Activated T-cell treated with anti-CD3 and anti-CD28 coated beads for 24 hours (primary cell): ENCODE data around the gene CACNA1S.

ENCODE experiments used
- DNase-seq: peaks from one replicate; pipeline ENCODE4 v3.0.0-alpha.2; 2020; ENCODE audit warnings: low read depth

CACNA1S gene

DNA sequence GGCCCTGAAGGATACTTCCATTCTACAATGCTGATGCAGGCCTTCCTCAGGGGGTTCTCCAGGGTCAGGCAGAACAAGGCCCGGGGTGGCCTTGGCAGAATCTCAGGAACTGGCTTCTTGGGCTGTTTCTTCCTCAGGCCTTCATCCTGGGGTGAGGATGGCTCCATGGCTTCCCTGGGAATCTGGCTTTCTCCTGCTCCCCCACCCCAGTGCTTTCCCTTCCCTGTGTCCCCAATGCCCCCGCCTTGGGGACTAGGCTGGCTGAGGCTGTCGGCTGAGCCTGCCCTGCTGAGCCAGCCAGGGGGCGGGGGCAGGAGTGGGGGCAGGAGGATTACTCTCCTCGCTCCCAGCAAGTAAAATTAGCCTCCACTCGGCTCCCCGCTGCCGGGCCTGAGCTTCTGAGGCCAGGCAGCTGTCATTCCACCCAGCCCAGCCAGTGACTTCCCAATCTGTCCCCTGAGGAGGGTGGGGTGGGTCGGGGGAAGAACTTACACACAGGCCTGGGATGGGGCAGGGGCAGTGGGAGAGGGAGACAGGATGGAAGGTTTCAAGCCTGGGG is at the start of gene CACNA1S:
TSS of gene CACNA1S (minus strand) at position 254 of the 559 bp plus-strand sequence. CDS start at position 167, 87 bp downstream.
- no peak for DNase-seq

DNA sequence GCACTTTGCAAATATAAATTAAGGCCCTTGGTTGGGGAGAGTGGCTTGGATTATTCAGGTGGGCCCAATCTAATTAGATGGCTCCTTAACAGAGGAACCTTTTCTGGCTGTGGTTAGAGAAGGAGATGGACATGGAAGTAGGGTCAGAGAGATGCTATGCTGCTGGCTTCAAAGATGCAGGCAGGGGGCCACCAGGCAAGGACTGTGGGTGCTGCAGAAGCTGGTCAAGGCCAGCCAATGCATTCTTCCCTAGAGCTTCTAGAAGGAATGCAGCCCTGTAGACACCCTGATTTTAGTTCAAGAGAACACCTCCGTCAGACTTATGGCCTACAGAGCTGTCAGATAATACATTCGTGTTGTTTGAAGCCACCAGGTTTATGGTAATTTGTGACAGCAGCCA is 45.7 kb upstream of the CACNA1S start:
- DNase-seq = no peak

GRCh38 chr1:201156819-201157218 is 44.6 kb upstream of the CACNA1S start:
- DNase-seq = no peak

GRCh38 chr1:201156346-201156745 is 44.1 kb upstream of the CACNA1S start:
- DNase-seq = no peak

- no peak for DNase-seq
These were observed 43.1 kb upstream of the CACNA1S start for GRCh38 chr1:201155354-201155753.

DNA sequence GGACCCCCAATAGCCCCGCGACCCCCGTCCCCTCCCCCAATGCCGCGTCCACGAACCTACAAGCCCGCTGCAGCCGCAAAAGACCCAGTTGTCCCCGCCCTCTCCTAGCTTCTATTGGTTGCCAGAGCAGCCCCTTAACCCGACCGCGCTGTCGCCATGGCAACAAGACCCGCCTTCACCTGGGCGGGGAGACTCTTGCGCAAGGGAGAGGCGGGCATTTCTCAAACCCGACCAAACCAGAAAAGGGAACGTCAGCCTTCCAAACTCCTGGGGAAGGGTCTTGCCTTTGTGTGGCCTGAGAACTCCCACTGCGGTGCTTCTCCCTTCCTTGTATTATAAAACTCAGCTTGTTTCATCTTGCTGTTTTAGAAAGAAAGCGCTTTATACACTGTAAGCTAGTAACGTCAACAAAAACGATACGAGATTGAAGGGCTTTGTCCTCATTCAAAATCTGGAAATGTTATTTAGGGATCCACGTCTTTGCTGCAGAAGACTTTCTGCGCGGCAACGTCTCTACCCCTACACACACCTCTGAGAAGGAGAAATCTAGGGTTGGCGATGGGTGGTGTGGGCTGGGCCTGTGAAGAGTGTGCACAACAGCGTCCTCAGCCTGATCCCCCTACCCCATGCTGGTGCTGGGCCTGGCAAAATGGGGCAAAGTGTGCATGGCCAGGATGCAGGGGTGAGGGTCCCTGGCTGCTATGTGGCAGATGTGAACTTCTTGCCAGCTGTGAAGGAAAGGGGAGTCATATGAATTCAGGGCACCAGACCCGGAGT is 42.4 kb upstream of the CACNA1S start, which contains the start of gene TMEM9:
TSS of gene TMEM9 (minus strand) at position 86 of the 777 bp plus-strand sequence. CDS start 551 bp downstream, outside the sequence.
- peak; percentile 97 for DNase-seq

- no peak for DNase-seq
These were observed 41.5 kb upstream of the CACNA1S start for GRCh38 chr1:201153474-201154388.

- DNase-seq = no peak
These were observed 37.2 kb upstream of the CACNA1S start for GRCh38 chr1:201149400-201149799.

DNA sequence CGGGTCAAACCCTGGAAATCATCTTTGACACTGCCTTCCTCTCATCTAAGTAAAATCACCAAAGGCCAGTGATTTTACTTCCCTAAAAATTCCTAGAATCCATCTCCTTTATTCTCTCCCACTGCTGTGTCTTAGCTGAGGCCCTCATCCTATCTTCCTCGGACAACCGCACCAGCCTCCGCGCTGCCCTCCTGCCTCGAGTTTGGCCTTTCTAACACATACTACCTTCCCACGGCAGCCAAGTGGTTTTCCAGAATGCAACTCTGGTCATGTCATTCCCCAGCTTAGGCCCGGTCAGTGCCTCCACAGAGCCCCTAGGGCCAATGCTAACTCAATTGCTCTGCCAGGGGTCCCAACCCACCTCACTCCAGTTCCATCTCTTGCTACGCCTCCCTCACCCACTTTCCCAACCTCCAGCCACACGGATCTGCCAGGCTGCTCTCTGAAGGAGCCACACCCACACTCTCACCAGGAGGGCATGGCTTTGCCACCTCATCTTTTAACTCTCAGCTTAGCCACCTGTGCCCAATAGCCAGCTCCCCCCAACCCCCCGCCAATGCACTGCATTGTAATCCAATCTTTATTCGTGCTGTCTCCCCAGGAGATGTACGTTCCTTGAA is 35.3 kb upstream of the CACNA1S start:
- no peak for DNase-seq

GRCh38 chr1:201146626-201147390 is 34.6 kb upstream of the CACNA1S start:
- no peak for DNase-seq

GRCh38 chr1:201145816-201146215 is 33.6 kb upstream of the CACNA1S start:
- no peak for DNase-seq

DNA sequence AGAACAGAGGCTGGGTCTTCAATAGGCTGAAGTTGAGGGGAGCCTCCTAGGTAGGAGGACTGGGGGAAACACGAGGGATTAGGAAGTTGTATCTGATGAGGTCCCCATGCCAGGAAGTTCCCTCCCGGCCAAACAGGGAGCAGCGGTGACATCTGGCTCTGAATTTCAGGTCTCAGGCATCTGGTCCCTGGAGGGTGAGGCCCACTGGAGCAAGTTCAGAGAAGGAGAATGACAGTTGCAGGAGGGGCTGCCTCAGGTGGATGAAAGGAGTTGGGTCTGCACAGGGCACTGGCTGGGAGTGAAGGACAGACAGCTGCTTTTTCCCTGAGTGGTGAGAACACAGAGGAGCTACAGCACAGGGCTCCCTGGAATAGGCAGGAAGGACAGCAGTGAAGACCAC is 32.9 kb upstream of the CACNA1S start:
- no peak for DNase-seq

DNA sequence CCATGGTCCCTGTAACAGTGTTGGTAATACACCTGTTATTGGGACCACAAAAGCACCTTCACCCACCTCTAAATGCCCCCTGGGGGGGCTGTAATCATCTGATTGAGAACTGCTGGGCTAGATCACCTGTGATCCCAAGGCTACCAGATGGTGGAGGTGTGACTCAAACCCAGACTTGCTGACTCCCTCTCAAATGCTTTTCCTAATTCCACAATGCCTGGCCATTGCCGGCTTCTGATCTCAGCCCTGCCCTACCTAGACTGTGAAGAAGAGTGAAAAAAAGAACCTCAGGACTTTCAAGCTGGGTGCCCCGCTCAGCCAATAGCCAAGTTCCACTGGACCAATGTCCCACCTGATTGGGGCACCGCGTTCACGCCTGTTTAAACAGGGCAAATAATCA is 32.5 kb upstream of the CACNA1S start:
- DNase-seq = no peak

GRCh38 chr1:201143726-201144635 is 31.8 kb upstream of the CACNA1S start:
- no peak for DNase-seq

DNA sequence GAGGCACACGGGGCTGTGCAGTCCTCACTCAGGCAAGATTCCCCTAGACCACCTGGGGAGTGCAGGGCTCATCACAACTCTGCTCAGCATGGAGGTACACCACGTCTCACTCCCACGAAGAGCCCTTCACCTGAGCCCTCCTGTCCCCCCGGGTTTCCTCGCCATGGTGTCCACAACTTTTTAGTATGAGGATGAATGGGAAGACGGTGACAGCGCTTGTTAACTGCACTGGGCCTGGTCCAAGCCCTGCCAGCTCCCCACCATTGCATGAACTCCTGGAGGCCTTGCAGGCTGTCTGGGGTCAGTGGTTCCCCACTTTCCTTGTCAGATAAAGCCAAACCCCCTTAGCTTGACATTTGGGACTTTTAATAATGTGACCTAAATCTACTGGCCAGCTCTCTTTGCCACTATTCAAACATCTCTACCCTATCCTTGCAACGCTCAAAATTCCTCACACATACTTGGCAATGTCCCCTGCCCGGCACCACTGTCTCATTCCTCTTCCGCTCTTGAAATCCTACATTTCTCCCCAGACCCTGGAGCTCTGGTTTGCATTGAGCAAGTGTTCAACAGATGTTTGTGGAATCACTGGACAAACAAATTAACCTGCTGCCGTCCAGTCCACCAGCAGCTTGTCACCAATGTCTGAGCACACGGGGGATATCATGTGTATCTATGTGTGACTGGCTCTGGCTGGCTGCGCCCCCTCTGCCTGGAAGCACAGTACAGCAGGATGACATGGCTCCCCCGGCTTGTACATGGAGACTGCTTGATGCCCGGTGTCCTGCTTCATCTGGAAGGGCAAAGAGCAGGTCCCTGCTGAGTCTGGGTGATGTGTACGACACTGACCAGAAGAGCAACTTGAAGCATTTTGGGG is 30.9 kb upstream of the CACNA1S start:
- no peak for DNase-seq

DNA sequence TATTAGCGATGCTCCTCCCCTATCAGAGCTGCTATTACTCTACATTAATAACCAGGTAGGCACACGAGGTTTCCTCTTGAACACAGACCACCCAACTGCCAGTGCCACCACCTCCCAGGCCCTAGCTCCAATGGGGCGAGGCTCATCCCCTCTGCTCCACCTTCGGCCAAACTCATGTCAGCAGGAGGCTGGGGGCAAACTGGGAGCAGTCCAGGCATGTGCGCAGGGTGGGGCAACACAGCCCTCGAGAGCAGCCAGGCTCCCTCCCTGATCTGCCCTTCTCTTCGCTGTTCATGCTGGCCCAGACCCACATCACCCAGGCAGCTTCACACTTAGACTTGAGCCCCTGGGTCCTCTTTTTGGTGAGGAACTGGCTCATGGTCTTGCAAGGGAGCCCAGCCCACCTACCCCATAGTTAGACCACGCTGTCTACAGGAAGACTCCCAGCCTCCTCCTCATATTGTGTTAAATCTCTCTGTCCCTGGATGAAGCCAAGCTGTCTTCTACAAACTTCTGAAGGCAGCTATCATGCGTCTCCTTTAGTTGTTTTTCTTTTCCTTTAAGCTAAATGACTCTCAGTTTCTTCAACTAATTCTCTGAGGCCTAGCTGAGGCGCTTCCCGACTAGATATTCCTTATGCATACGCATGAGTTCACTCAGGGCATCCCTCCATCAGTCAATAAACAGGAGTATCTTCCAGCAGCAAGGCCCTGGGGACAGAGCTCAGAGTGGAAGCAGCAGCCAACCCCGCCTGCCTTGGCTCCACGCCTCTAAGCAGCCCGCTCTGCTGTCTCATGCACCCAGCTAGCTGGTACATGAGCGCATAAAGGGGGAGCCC is 30.0 kb upstream of the CACNA1S start:
- no peak for DNase-seq

- no peak for DNase-seq
These were observed 29.2 kb upstream of the CACNA1S start for GRCh38 chr1:201141418-201141817.

- no peak for DNase-seq
These were observed 28.7 kb upstream of the CACNA1S start for GRCh38 chr1:201140941-201141260.
